HG02885 (cell line): Measurements from ENCODE around the gene RTN4R.
"Not testable (repeated sequence)": the region's sequence is repeated elsewhere in the genome, so short reads cannot be mapped to it uniquely, and the experiment has no call there.

Experiments used
- ATAC-seq: cut with Tn5 transposase; IDR thresholded peaks from one replicate; pipeline ENCODE4 v1.9.1; 2021; ENCODE audit warnings: mild to moderate bottlenecking; ENCODE audit not compliant: unreplicated experiment, poor library complexity

The RTN4R gene

GRCh38 chr22:20306646-20307447 lies 38.7 kb upstream of the RTN4R start:
- ATAC-seq = not testable (repeated sequence)

- no peak for ATAC-seq
These were observed 38.0 kb upstream of the RTN4R start for GRCh38 chr22:20305894-20306645.

GRCh38 chr22:20305230-20305893 lies 37.2 kb upstream of the RTN4R start:
- not testable (repeated sequence) for ATAC-seq

GRCh38 chr22:20304646-20305045 lies 36.5 kb upstream of the RTN4R start:
- ATAC-seq = no peak

- ATAC-seq = not testable (repeated sequence)
These were observed 35.1 kb upstream of the RTN4R start for GRCh38 chr22:20303229-20303534.

- ATAC-seq = no peak
These were observed 34.5 kb upstream of the RTN4R start for GRCh38 chr22:20302438-20303228.

GRCh38 chr22:20299746-20300136 lies 31.6 kb upstream of the RTN4R start:
- peak; percentile 24 for ATAC-seq

GRCh38 chr22:20298803-20299745 lies 31.0 kb upstream of the RTN4R start:
- peak; percentile 70 for ATAC-seq

GRCh38 chr22:20298110-20298802 lies 30.1 kb upstream of the RTN4R start:
- no peak for ATAC-seq

- no peak for ATAC-seq
These were observed 29.4 kb upstream of the RTN4R start for GRCh38 chr22:20297414-20298109.

GRCh38 chr22:20296598-20296997 lies 28.5 kb upstream of the RTN4R start:
- no peak for ATAC-seq

- no peak for ATAC-seq
These were observed 27.3 kb upstream of the RTN4R start for GRCh38 chr22:20295262-20296064.

- no peak for ATAC-seq
These were observed 24.6 kb upstream of the RTN4R start for GRCh38 chr22:20292673-20293232.

GRCh38 chr22:20292108-20292507 lies 24.0 kb upstream of the RTN4R start:
- ATAC-seq = no peak

- no peak for ATAC-seq
These were observed 23.5 kb upstream of the RTN4R start for GRCh38 chr22:20291604-20292063.

GRCh38 chr22:20291249-20291586 lies 23.1 kb upstream of the RTN4R start:
- no peak for ATAC-seq

GRCh38 chr22:20290578-20291248 lies 22.6 kb upstream of the RTN4R start:
- no peak for ATAC-seq
